OCI-LY3 (cell line): ENCODE measurements around the gene ACBD7.

Experiments
- H2AFZ ChIP-seq: fragments of 200-600, 300-600 bp; shearing (Covaris generic); 2 replicates; pipeline ENCODE4 v1.6.0; 2014; ENCODE audit warnings: antibody characterized with exemption, low read depth, low read length
- H3K27ac ChIP-seq: fragments of 200-600, 300-600 bp; sonication (generic); 2 replicates; pipeline ENCODE4 v1.5.1; 2014; ENCODE audit warnings: mild to moderate bottlenecking, low read length, moderate library complexity, mixed read lengths
- H3K27me3 ChIP-seq: fragments of 200-600, 300-600 bp; sonication (generic); 2 replicates; pipeline ENCODE4 v1.6.1; 2014; ENCODE audit warnings: low read depth, low read length, mixed read lengths
- H3K36me3 ChIP-seq: fragments of 200-600, 300-600 bp; sonication (generic); replicated peaks from 2 replicates; pipeline ENCODE3; 2014; ENCODE audit warnings: low read depth, low read length, mixed read lengths
- H3K4me1 ChIP-seq: fragments of 300-600, 200-600 bp; sonication (generic); 2 replicates; pipeline ENCODE4 v1.6.1; 2014; ENCODE audit warnings: low read length, mixed read lengths
- H3K4me2 ChIP-seq: fragments of 200-600, 300-600 bp; sonication (generic); 2 replicates; pipeline ENCODE4 v1.6.1; 2014; ENCODE audit warnings: low read length, mixed read lengths
- H3K4me3 ChIP-seq: fragments of 300-600, 200-600 bp; sonication (generic); 2 replicates; pipeline ENCODE4 v1.5.1; 2014; ENCODE audit warnings: antibody characterized with exemption, mild to moderate bottlenecking, low read length, moderate library complexity
- H3K79me2 ChIP-seq: fragments of 300-600, 200-600 bp; shearing (Covaris generic); 2 replicates; pipeline ENCODE4 v1.6.1; 2014; ENCODE audit warnings: mild to moderate bottlenecking, low read length, mixed read lengths
- H3K9ac ChIP-seq: fragments of 300-600, 200-600 bp; shearing (Covaris generic); 2 replicates; pipeline ENCODE4 v1.6.0; 2014; ENCODE audit warnings: mild to moderate bottlenecking, low read length, moderate library complexity
- H3K9me3 ChIP-seq: fragments of 200-600, 300-600 bp; shearing (Covaris generic); 2 replicates; pipeline ENCODE4 v1.6.1; 2014; ENCODE audit warnings: low read length, mixed read lengths; ENCODE audit not compliant: insufficient read depth
- H4K20me1 ChIP-seq: fragments of 200-600, 300-600 bp; sonication (generic); 2 replicates; pipeline ENCODE4 v1.6.1; 2016; ENCODE audit warnings: low read length, mixed read lengths; ENCODE audit not compliant: insufficient read depth
- CTCF ChIP-seq: fragments of 200-600, 300-600 bp; sonication (generic); IDR thresholded peaks from 2 replicates; pipeline ENCODE4 v1.5.1; 2014; ENCODE audit warnings: antibody characterized with exemption, low read length, low read depth
- EZH2phosphoT487 ChIP-seq: fragments of 200-600 bp; shearing (Covaris generic); IDR thresholded peaks from 2 replicates; pipeline ENCODE4 v1.6.1; 2018; ENCODE audit warnings: antibody characterized with exemption, mixed run types, low read depth

The ACBD7 gene

GRCh38 chr10:15116225-15116624, 27.6 kb upstream of the ACBD7 start:
- Histone ChIP-seq H3K4me1 (no peaks in the 10 kb centered on the region), H3K4me3 (no peak overlapping the region), H3K9me3 (no peaks in the 10 kb centered on the region), H3K79me2 (no peaks in the 10 kb centered on the region), H3K27ac (no peak overlapping the region), H3K9ac (no peak overlapping the region), H3K4me2 (no peak overlapping the region), H3K36me3 (peaks cover 5% of the 10 kb centered on the region), H3K27me3 (no peaks in the 10 kb centered on the region), H4K20me1 (no peaks in the 10 kb centered on the region), H2AFZ (no peak overlapping the region)
- TF ChIP-seq EZH2phosphoT487 (no peak), CTCF (no peak)

GRCh38 chr10:15113766-15114165, 25.2 kb upstream of the ACBD7 start:
- H2AFZ ChIP-seq, result no peak overlapping the region
- no peaks in the 10 kb centered on the region for H3K9me3 ChIP-seq
- no peaks in the 10 kb centered on the region for H3K4me1 ChIP-seq
- no peak overlapping the region for H3K9ac ChIP-seq
- TF ChIP-seq EZH2phosphoT487, result no peak
- no peak for TF ChIP-seq CTCF
- H4K20me1 ChIP-seq, result no peaks in the 10 kb centered on the region
- H3K4me2 ChIP-seq, result no peak overlapping the region
- no peak overlapping the region for H3K4me3 ChIP-seq
- H3K27ac ChIP-seq, result no peak overlapping the region
- H3K36me3 ChIP-seq, result peaks cover 5% of the 10 kb centered on the region
- no peaks in the 10 kb centered on the region for H3K27me3 ChIP-seq
- no peaks in the 10 kb centered on the region for H3K79me2 ChIP-seq

- peaks cover 5% of the 10 kb centered on the region for H3K36me3 ChIP-seq
- TF ChIP-seq CTCF (no peak), EZH2phosphoT487 (no peak)
These were observed 24.1 kb upstream of the ACBD7 start for GRCh38 chr10:15112657-15113056.

GRCh38 chr10:15106352-15107013, 17.9 kb upstream of the ACBD7 start:
- no peak overlapping the region for H3K9ac ChIP-seq
- H3K9me3 ChIP-seq, result no peaks in the 10 kb centered on the region
- H3K27me3 ChIP-seq, result no peaks in the 10 kb centered on the region
- H3K27ac ChIP-seq, result no peak overlapping the region
- peaks cover 7% of the 10 kb centered on the region for H3K79me2 ChIP-seq
- H3K4me2 ChIP-seq, result no peak overlapping the region
- no peaks in the 10 kb centered on the region for H3K4me1 ChIP-seq
- no peak for TF ChIP-seq EZH2phosphoT487
- peak; percentile 75 for TF ChIP-seq CTCF
- H3K4me3 ChIP-seq, result no peak overlapping the region
- H2AFZ ChIP-seq, result no peak overlapping the region
- no peaks in the 10 kb centered on the region for H4K20me1 ChIP-seq
- peaks cover 6% of the 10 kb centered on the region for H3K36me3 ChIP-seq

More at GRCh38 chr10:15112657-15113056, 24.1 kb upstream of the ACBD7 start:
- Histone ChIP-seq H3K27me3 (no peaks in the 10 kb centered on the region), H4K20me1 (no peaks in the 10 kb centered on the region), H3K9me3 (no peaks in the 10 kb centered on the region), H3K4me1 (no peaks in the 10 kb centered on the region), H3K79me2 (no peaks in the 10 kb centered on the region), H3K27ac (no peak overlapping the region), H3K4me3 (no peak overlapping the region), H3K9ac (no peak overlapping the region), H3K4me2 (no peak overlapping the region), H2AFZ (no peak overlapping the region)
